Esophagus (tissue), 2 donors: ENCODE data around the gene UBR4. TPM values are rescaled to one million over a fixed set of nuclear protein-coding genes. Genes with fewer than 3 reads are reported as not detected.
"Not testable (repeated sequence)": the region's sequence is repeated elsewhere in the genome, so short reads cannot be mapped to it uniquely, and the experiment has no call there.

ENCODE experiments used
- H3K27ac ChIP-seq, 2 donors: one replicate each; pipeline ENCODE4 v1.5.1; 2013; ENCODE audit warnings: low read depth in 2 of 2, mild to moderate bottlenecking in 2 of 2, inconsistent platforms in 1 of 2, low read length in 1 of 2, moderate library complexity in 1 of 2
- H3K27me3 ChIP-seq, 2 donors: one replicate each; pipeline ENCODE4 v1.6.1; 2013; ENCODE audit warnings: low read length in 2 of 2, control low read depth in 1 of 2, mild to moderate bottlenecking in 1 of 2; ENCODE audit not compliant: insufficient read depth in 2 of 2, control insufficient read depth in 1 of 2
- H3K36me3 ChIP-seq, 2 donors: one replicate each; pipeline ENCODE4 v1.6.1; 2013; ENCODE audit warnings: low read length in 1 of 2; ENCODE audit not compliant: control insufficient read depth in 2 of 2, insufficient read depth in 2 of 2
- H3K4me1 ChIP-seq, 2 donors: one replicate each; pipeline ENCODE4 v1.6.1; 2013; ENCODE audit warnings: low read length in 1 of 2; ENCODE audit not compliant: control insufficient read depth in 2 of 2, insufficient read depth in 2 of 2
- H3K4me3 ChIP-seq, 2 donors: one replicate each; pipeline ENCODE4 v1.5.1; 2013; ENCODE audit warnings: low read length in 2 of 2, mild to moderate bottlenecking in 2 of 2, low read depth in 1 of 2, moderate library complexity in 1 of 2
- H3K9me3 ChIP-seq, 2 donors: one replicate each; pipeline ENCODE4 v1.6.1; 2013; ENCODE audit warnings: mild to moderate bottlenecking in 2 of 2, low read depth in 1 of 2, low read length in 1 of 2, moderate library complexity in 1 of 2; ENCODE audit not compliant: control insufficient read depth in 2 of 2, insufficient read depth in 1 of 2
- WGBS, 2 donors: extraction: QIAGEN DNeasy Blood & Tissue Kit; methylation state at CpG; one replicate each; pipeline ENCODE4 v1.1.7; 2013; 5-methylcytosine and 5-hydroxymethylcytosine counted together
- polyA plus RNA-seq, 2 donors: library from polyadenylated mRNA; stranded (reverse); fragments of 200-250 nt; gene quantifications; one replicate each; pipeline ENCODE4 v1.2.3, GENCODE V29; 2013
- donor health status: healthy with polysubstance abuse.
- donor health status: Bipolar disorder and iron deficiency.

Gene UBR4
- 10 to 100 TPM; 81.9 to 89.9 TPM for polyA plus RNA-seq

- Histone ChIP-seq H3K36me3 (peaks cover 0 to 3% of the 10 kb centered on the region in 2 donors), H3K27me3 (no peaks in the 10 kb centered on the region), H3K9me3 (no peaks in the 10 kb centered on the region), H3K4me1 (peaks cover 0 to 3% of the 10 kb centered on the region in 2 donors), H3K4me3 (peak within 1 kb of the TSS; percentile 85 to 94), H3K27ac (peak within 1 kb of the TSS; percentile 95 to 97)
- WGBS, 2 donors, result 1% methylated on average over 68 to 80 of the region's 80 CpGs
These were observed at the start of gene UBR4 for GRCh38 chr1:19209990-19210771. Gene UBR4, minus strand, starts transcription at chr1:19210266. Its CDS starts 18 bp downstream, at chr1:19210248.

GRCh38 chr1:19258353-19258752 is 48.3 kb upstream of the UBR4 start:
- no peaks in the 10 kb centered on the region for H3K27me3 ChIP-seq
- no peak overlapping the region for H3K4me3 ChIP-seq
- H3K36me3 ChIP-seq, result peaks cover 21 to 38% of the 10 kb centered on the region in 2 donors
- WGBS, 2 donors, result 89 to 92% methylated on average over 10 of the region's 10 CpGs
- H3K4me1 ChIP-seq, result peaks cover 1 to 4% of the 10 kb centered on the region in 2 donors
- no peaks in the 10 kb centered on the region for H3K9me3 ChIP-seq
- H3K27ac ChIP-seq, result no peak overlapping the region

- no peak overlapping the region for H3K4me3 ChIP-seq
- H3K27me3 ChIP-seq, result no peaks in the 10 kb centered on the region
- no peak overlapping the region for H3K27ac ChIP-seq
- H3K9me3 ChIP-seq, result no peaks in the 10 kb centered on the region
- H3K36me3 ChIP-seq, result peaks cover 21 to 38% of the 10 kb centered on the region in 2 donors
- peaks cover 5 to 6% of the 10 kb centered on the region in 2 donors for H3K4me1 ChIP-seq
- WGBS, 2 donors, result 74% methylated on average over 15 of the region's 15 CpGs
These were observed 47.3 kb upstream of the UBR4 start for GRCh38 chr1:19257178-19257914.

GRCh38 chr1:19256301-19256700 is 46.2 kb upstream of the UBR4 start:
- peaks cover 21 to 38% of the 10 kb centered on the region in 2 donors for H3K36me3 ChIP-seq
- not testable (repeated sequence) for H3K27me3 ChIP-seq, H3K4me1 ChIP-seq, H3K27ac ChIP-seq, H3K4me3 ChIP-seq, H3K9me3 ChIP-seq
- 94 to 96% methylated on average over 5 of the region's 5 CpGs for WGBS, 2 donors

GRCh38 chr1:19255288-19255687 is 45.2 kb upstream of the UBR4 start:
- H3K36me3 ChIP-seq, result peaks cover 21 to 35% of the 10 kb centered on the region in 2 donors
- H3K27ac ChIP-seq, result no peak overlapping the region
- no peak overlapping the region for H3K4me3 ChIP-seq
- no peaks in the 10 kb centered on the region for H3K9me3 ChIP-seq
- no peaks in the 10 kb centered on the region for H3K27me3 ChIP-seq
- peaks cover 7 to 8% of the 10 kb centered on the region in 2 donors for H3K4me1 ChIP-seq
- 71 to 87% methylated on average over 4 of the region's 4 CpGs for WGBS, 2 donors

GRCh38 chr1:19254416-19254815 is 44.4 kb upstream of the UBR4 start:
- Histone ChIP-seq H3K27me3 (no peaks in the 10 kb centered on the region), H3K9me3 (no peaks in the 10 kb centered on the region), H3K36me3 (peaks cover 19 to 28% of the 10 kb centered on the region in 2 donors), H3K4me3 (no peak overlapping the region), H3K4me1 (peaks cover 7 to 8% of the 10 kb centered on the region in 2 donors), H3K27ac (no peak overlapping the region)

- peaks cover 7% of the 10 kb centered on the region in 2 donors for H3K36me3 ChIP-seq
- WGBS, 2 donors, result 0% methylated on average over 78 to 81 of the region's 81 CpGs
- no peaks in the 10 kb centered on the region for H3K9me3 ChIP-seq
- H3K4me3 ChIP-seq, result peak within 1 kb of the TSS; percentile 90 to 91
- H3K27ac ChIP-seq, result peak within 1 kb of the TSS; percentile 95
- peaks cover 7 to 8% of the 10 kb centered on the region in 2 donors for H3K4me1 ChIP-seq
- H3K27me3 ChIP-seq, result no peaks in the 10 kb centered on the region
These were observed 41.5 kb upstream of the UBR4 start, which contains the start of the genes EMC1 and MRTO4 for GRCh38 chr1:19251305-19252196. Gene EMC1, minus strand, starts transcription at chr1:19251524. Its CDS starts 15 bp downstream, at chr1:19251509. Gene MRTO4, plus strand, starts transcription at chr1:19251805. Its CDS starts 31 bp downstream, at chr1:19251836.

GRCh38 chr1:19250629-19251304 is 40.7 kb upstream of the UBR4 start:
- 10% methylated on average over 14 of the region's 14 CpGs for WGBS, 2 donors
- Histone ChIP-seq H3K4me1 (peaks cover 7 to 8% of the 10 kb centered on the region in 2 donors), H3K27ac (peak overlapping the region in 1 of 2 donors; percentile 95)

More at GRCh38 chr1:19250629-19251304, 40.7 kb upstream of the UBR4 start:
- no peaks in the 10 kb centered on the region for H3K9me3 ChIP-seq
- H3K4me3 ChIP-seq, result peak overlapping the region; percentile 90 to 91
- H3K27me3 ChIP-seq, result no peaks in the 10 kb centered on the region
- peaks cover 1 to 5% of the 10 kb centered on the region in 2 donors for H3K36me3 ChIP-seq
